Measurements from ENCODE around the gene ABHD15. TPM values are rescaled to one million over a fixed set of nuclear protein-coding genes. Genes with fewer than 3 reads are reported as not detected.

Gene ABHD15
- total and polyA plus RNA-seq, 9 of the 15 experiments (the other 6 are each of a cell fraction or from before 2014, with no cell fraction given): 0.85 to 4.2 (median 2.1) TPM

- TF ChIP-seq PBX2 (CRISPR knock-in tag; IDR thresholded peaks at IDR 0.05; ENCODE audit: low read depth) (no peak), PBX2 (tag; conservative IDR thresholded peaks at IDR 0.05; ENCODE audit: low read depth) (no peak), SAFB (IDR thresholded peaks at IDR 0.05; ENCODE audit: borderline replicate concordance, low read depth, low read length) (no peak), ZNF57 (CRISPR knock-in tag; IDR thresholded peaks at IDR 0.05) (no peak), SMARCA5 (IDR thresholded peaks at IDR 0.05) (no peak), RCOR1 (IDR thresholded peaks at IDR 0.05; ENCODE audit: borderline replicate concordance in 1 of 2, low read depth in 2 of 2, low read length in 2 of 2) (0 out of 4 replicates have a peak, but pooled peaks of 1 of the 2 experiments have one; percentile 12), ZNF740 (CRISPR knock-in tag; IDR thresholded peaks at IDR 0.05) (no peak), ZNF740 (tag; IDR thresholded peaks at IDR 0.05) (no peak), SFPQ (IDR thresholded peaks at IDR 0.05; ENCODE audit: low read depth, low read length) (no peak), ZFX (CRISPR knock-in tag; IDR thresholded peaks at IDR 0.05) (peak; percentile 48; the same call in 1 of the 2 replicates), U2AF2 (optimal IDR thresholded peaks at IDR 0.05; ENCODE audit: low read depth, low read length) (no peak), EP300 (IDR thresholded peaks at IDR 0.05; ENCODE audit: low read length) (no peak), MEF2A (IDR thresholded peaks at IDR 0.05; ENCODE audit: control insufficient read depth, low read depth, low read length) (no peak), JUN (IDR thresholded peaks at IDR 0.05; ENCODE audit: borderline replicate concordance, low read depth, low read length) (no peak), JUN (CRISPR knock-in tag; IDR thresholded peaks at IDR 0.05; ENCODE audit: borderline replicate concordance) (no peak), CBX5 (IDR thresholded peaks at IDR 0.05; ENCODE audit: borderline replicate concordance, low read depth) (no peak), RAD51 (IDR thresholded peaks at IDR 0.05; ENCODE audit: borderline replicate concordance, low read depth) (no peak), SNRNP70 (optimal IDR thresholded peaks at IDR 0.05; ENCODE audit: low read depth, low read length) (no peak), GTF2F1 (IDR thresholded peaks at IDR 0.05; ENCODE audit: low read depth, low read length) (no peak), PHB2 (IDR thresholded peaks at IDR 0.05; ENCODE audit: low read depth) (no peak), THRB (CRISPR knock-in tag; conservative IDR thresholded peaks at IDR 0.05) (no peak), RFX1 (IDR thresholded peaks at IDR 0.05) (no peak), NCOR1 (IDR thresholded peaks at IDR 0.05) (no peak)
Measured at GRCh38 chr17:29615492-29616299, 48.9 kb upstream of the ABHD15 start (continued).
